ENCODE results near the gene NCK2. TPM values are rescaled to one million over a fixed set of nuclear protein-coding genes. Genes with fewer than 3 reads are reported as not detected.

Gene NCK2
- total and polyA plus RNA-seq, 10 of the 15 experiments (the other 5 are each of a cell fraction or from before 2014, with no cell fraction given), result 1.2 to 30.9 (median 14.1) TPM

DNA sequence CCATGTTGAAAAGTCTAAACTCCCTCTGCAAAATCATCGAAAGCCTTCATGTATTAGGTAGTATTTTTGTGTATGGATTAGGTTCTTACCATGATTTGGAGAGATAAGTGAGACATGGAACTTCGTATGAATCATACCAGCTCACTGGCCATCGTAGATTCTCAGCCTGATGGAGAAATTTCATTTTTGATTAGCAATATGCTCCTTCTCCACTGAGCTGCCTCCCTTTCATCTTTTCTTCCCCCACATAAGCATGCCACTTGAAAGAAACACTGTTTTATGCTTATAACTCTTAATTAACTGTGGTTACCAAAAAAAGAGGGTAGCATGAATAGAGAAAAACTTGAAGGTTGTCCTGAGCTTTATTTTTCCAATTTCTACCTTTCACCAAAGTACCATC is 111.9 kb downstream of the NCK2 start (continued):
- no peak for TF ChIP-seq CBX5 (IDR thresholded peaks at IDR 0.05; ENCODE audit: low read depth)

DNA sequence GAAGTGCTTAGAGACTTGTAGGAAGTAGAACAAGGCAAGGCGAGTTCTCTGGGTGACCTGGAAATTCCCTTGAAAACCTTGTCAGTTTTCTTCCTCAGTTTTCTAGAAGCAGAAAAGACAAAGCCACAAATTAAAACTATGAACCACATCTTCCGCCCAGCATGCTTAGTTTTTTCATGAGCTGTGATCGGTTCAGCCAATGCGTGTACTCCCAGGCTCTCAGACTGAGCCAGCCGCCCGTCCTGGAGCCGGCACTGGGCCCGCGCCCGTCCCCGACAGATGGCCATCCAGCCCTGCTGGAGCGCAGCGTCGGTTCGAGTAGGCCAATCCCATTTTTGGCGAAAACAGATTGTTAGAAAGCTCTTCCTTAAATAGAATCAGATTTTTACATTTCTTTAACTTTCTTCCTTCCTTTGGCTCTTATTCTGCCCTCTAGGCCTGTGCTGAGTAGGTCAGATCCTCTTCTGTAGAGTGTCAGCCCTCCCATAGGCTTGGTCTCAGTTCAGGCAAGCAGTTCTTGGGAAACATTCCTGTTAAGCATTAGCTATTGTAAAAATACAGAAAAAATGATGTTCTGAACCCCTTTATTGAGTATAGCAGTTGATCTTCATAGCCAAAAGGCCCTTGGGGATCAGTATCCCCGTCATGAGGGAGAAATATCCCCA is 112.5 kb downstream of the NCK2 start:
- Histone ChIP-seq H3K4me2 (ENCODE audit: control insufficient read depth, insufficient read depth) (no peak overlapping the region), H4K20me1 (ENCODE audit: control insufficient read depth, insufficient read depth) (no peaks in the 10 kb centered on the region; the same call in 1 of the 2 replicates), H3K79me2 (ENCODE audit: control insufficient read depth, insufficient read depth, low read length) (peaks cover 2% of the 10 kb centered on the region; the same call in 1 of the 2 replicates), H3K9me3 (replicated peaks; ENCODE audit: control insufficient read depth, insufficient read depth, low read length) (no peaks in the 10 kb centered on the region), H2AFZ (ENCODE audit: control insufficient read depth, low read depth, low read length) (no peak overlapping the region), H3K4me3 (no peak overlapping the region), H3K4me1 (ENCODE audit: control insufficient read depth, insufficient read depth, low read length) (no peaks in the 10 kb centered on the region), H3K27me3 (replicated peaks in 1 of 2; ENCODE audit: control insufficient read depth in 2 of 2, insufficient read depth in 2 of 2, low read length in 1 of 2) (no peaks in the 10 kb centered on the region), H3K9ac (ENCODE audit: control insufficient read depth, insufficient read depth, low read length) (no peak overlapping the region), H3K27ac (ENCODE audit: control insufficient read depth, insufficient read depth) (no peak overlapping the region), H3K36me3 (ENCODE audit: control insufficient read depth in 2 of 2, insufficient read depth in 2 of 2, low read length in 1 of 2) (peaks cover 0 to 5% of the 10 kb centered on the region in 2 experiments; a peak in 2 of 4 replicates)
- FAIRE-seq (no peak), DNase-seq (ENCODE audit: low read depth, low spot score) (no peak), ATAC-seq (no peak)
- 92% methylated on average over 17 of the region's 17 CpGs for WGBS (ENCODE audit: insufficient coverage, insufficient replicate concordance, low lambda C conversion rate, missing lambda C conversion rate)
- ChIA-PET POLR2A (no interaction called here), RAD21 (ENCODE audit: unreplicated experiment) (interaction anchor here (0.9 kb wide), 1 partner anchor 35 kb away, joined by 3 read pairs; no protein-coding TSS in a partner anchor), CTCF (interaction anchor here (0.8 kb wide), 1 partner anchor 45 kb away, joined by 4 read pairs; no protein-coding TSS in a partner anchor), SMC1A (ENCODE audit: uncharacterized antibody, unreplicated experiment) (interaction anchor here (0.8 to 1.2 kb wide), 3 partner anchors 23 to 75 kb away, joined by 3 to 4 read pairs (median 4); no protein-coding TSS in a partner anchor)
- no TSS peak for BruUV-seq (replicated peaks)
- intact Hi-C loops (cut with micrococcal nuclease; ENCODE audit: unreplicated experiment) (no loop called here), in situ Hi-C loops (cut with MboI) (no loop called here)
- TF ChIP-seq, protein P1, sequence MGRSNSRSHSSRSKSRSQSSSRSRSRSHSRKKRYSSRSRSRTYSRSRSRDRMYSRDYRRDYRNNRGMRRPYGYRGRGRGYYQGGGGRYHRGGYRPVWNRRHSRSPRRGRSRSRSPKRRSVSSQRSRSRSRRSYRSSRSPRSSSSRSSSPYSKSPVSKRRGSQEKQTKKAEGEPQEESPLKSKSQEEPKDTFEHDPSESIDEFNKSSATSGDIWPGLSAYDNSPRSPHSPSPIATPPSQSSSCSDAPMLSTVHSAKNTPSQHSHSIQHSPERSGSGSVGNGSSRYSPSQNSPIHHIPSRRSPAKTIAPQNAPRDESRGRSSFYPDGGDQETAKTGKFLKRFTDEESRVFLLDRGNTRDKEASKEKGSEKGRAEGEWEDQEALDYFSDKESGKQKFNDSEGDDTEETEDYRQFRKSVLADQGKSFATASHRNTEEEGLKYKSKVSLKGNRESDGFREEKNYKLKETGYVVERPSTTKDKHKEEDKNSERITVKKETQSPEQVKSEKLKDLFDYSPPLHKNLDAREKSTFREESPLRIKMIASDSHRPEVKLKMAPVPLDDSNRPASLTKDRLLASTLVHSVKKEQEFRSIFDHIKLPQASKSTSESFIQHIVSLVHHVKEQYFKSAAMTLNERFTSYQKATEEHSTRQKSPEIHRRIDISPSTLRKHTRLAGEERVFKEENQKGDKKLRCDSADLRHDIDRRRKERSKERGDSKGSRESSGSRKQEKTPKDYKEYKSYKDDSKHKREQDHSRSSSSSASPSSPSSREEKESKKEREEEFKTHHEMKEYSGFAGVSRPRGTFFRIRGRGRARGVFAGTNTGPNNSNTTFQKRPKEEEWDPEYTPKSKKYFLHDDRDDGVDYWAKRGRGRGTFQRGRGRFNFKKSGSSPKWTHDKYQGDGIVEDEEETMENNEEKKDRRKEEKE (IDR thresholded peaks at IDR 0.05), result no peak
- TF ChIP-seq BRCA1 (IDR thresholded peaks at IDR 0.05; ENCODE audit: low read depth, low read length) (no peak), GABPA (IDR thresholded peaks at IDR 0.05; ENCODE audit: low read depth) (no peak), MTA3 (IDR thresholded peaks at IDR 0.05; ENCODE audit: borderline replicate concordance, low read length) (no peak), SPI1 (IDR thresholded peaks at IDR 0.05; ENCODE audit: borderline replicate concordance, insufficient read depth, low read depth, low read length) (no peak), CREM (IDR thresholded peaks at IDR 0.05; ENCODE audit: low read depth) (no peak), JUND (IDR thresholded peaks at IDR 0.05; ENCODE audit: low read depth, low read length) (no peak), RAD21 (IDR thresholded peaks at IDR 0.05; ENCODE audit: insufficient read depth, low read depth, low read length) (no peak)
- TF ChIP-seq, protein P2, sequence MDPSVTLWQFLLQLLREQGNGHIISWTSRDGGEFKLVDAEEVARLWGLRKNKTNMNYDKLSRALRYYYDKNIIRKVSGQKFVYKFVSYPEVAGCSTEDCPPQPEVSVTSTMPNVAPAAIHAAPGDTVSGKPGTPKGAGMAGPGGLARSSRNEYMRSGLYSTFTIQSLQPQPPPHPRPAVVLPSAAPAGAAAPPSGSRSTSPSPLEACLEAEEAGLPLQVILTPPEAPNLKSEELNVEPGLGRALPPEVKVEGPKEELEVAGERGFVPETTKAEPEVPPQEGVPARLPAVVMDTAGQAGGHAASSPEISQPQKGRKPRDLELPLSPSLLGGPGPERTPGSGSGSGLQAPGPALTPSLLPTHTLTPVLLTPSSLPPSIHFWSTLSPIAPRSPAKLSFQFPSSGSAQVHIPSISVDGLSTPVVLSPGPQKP (IDR thresholded peaks at IDR 0.05; ENCODE audit: low read depth, low read length), result no peak
- TF ChIP-seq, protein P3, sequence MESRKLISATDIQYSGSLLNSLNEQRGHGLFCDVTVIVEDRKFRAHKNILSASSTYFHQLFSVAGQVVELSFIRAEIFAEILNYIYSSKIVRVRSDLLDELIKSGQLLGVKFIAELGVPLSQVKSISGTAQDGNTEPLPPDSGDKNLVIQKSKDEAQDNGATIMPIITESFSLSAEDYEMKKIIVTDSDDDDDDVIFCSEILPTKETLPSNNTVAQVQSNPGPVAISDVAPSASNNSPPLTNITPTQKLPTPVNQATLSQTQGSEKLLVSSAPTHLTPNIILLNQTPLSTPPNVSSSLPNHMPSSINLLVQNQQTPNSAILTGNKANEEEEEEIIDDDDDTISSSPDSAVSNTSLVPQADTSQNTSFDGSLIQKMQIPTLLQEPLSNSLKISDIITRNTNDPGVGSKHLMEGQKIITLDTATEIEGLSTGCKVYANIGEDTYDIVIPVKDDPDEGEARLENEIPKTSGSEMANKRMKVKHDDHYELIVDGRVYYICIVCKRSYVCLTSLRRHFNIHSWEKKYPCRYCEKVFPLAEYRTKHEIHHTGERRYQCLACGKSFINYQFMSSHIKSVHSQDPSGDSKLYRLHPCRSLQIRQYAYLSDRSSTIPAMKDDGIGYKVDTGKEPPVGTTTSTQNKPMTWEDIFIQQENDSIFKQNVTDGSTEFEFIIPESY (IDR thresholded peaks at IDR 0.05), result no peak
- TF ChIP-seq, protein P4, sequence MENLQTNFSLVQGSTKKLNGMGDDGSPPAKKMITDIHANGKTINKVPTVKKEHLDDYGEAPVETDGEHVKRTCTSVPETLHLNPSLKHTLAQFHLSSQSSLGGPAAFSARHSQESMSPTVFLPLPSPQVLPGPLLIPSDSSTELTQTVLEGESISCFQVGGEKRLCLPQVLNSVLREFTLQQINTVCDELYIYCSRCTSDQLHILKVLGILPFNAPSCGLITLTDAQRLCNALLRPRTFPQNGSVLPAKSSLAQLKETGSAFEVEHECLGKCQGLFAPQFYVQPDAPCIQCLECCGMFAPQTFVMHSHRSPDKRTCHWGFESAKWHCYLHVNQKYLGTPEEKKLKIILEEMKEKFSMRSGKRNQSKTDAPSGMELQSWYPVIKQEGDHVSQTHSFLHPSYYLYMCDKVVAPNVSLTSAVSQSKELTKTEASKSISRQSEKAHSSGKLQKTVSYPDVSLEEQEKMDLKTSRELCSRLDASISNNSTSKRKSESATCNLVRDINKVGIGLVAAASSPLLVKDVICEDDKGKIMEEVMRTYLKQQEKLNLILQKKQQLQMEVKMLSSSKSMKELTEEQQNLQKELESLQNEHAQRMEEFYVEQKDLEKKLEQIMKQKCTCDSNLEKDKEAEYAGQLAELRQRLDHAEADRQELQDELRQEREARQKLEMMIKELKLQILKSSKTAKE (IDR thresholded peaks at IDR 0.05; ENCODE audit: low read depth, poor library complexity, severe bottlenecking), result no peak

Data from GM12878 (cell line).